ENCODE data around the gene DDX41. TPM values are rescaled to one million over a fixed set of nuclear protein-coding genes. Genes with fewer than 3 reads are reported as not detected.
"Not testable (repeated sequence)": the region's sequence is repeated elsewhere in the genome, so short reads cannot be mapped to it uniquely, and the experiment has no call there.

The DDX41 gene
- polyA plus RNA-seq, 1 donor = 45.8 TPM

- no peak for DNase-seq
These were observed 20.9 kb upstream of the DDX41 start for GRCh38 chr5:177537389-177538361.

GRCh38 chr5:177536386-177536785 is 19.6 kb upstream of the DDX41 start:
- DNase-seq = no peak

- no peak for DNase-seq
These were observed 18.4 kb upstream of the DDX41 start for GRCh38 chr5:177535125-177535524.

GRCh38 chr5:177534433-177534832 is 17.7 kb upstream of the DDX41 start:
- not testable (repeated sequence) for DNase-seq

GRCh38 chr5:177531209-177531940 is 14.6 kb upstream of the DDX41 start:
- DNase-seq = no peak

GRCh38 chr5:177530638-177531037 is 13.9 kb upstream of the DDX41 start:
- no peak for DNase-seq

- no peak for DNase-seq
These were observed 12.8 kb upstream of the DDX41 start for GRCh38 chr5:177529247-177530203.

- DNase-seq = no peak
These were observed 11.9 kb upstream of the DDX41 start for GRCh38 chr5:177528631-177529030.

- DNase-seq = no peak
These were observed 10.8 kb upstream of the DDX41 start for GRCh38 chr5:177527595-177527994.

- DNase-seq = no peak
These were observed 10.0 kb upstream of the DDX41 start for GRCh38 chr5:177526791-177527190.

GRCh38 chr5:177526191-177526590 is 9.4 kb upstream of the DDX41 start:
- DNase-seq = no peak

GRCh38 chr5:177524941-177525655 is 8.3 kb upstream of the DDX41 start:
- DNase-seq = no peak

- DNase-seq = no peak
These were observed 7.8 kb upstream of the DDX41 start for GRCh38 chr5:177524539-177524900.

GRCh38 chr5:177523711-177524538 is 7.2 kb upstream of the DDX41 start:
- DNase-seq = no peak

GRCh38 chr5:177520916-177521513 is 4.3 kb upstream of the DDX41 start:
- DNase-seq = no peak

- DNase-seq = no peak
These were observed 3.5 kb upstream of the DDX41 start for GRCh38 chr5:177520271-177520670.

- no peak for DNase-seq
These were observed 2.9 kb upstream of the DDX41 start for GRCh38 chr5:177519463-177520235.

GRCh38 chr5:177515580-177515979 is 1.2 kb downstream of the DDX41 start:
- DNase-seq = no peak

- DNase-seq = no peak
These were observed 2.2 kb downstream of the DDX41 start for GRCh38 chr5:177514541-177514940.

- DNase-seq = no peak
These were observed 3.3 kb downstream of the DDX41 start for GRCh38 chr5:177513500-177513899.
